SU-DHL-6 (cell line): Measurements from ENCODE around the gene SLX9.

Source experiments
- H2AFZ ChIP-seq: fragments of 200-600 bp; sonication (generic); 2 replicates; pipeline ENCODE4 v1.6.1; 2014; ENCODE audit warnings: low read depth, mild to moderate bottlenecking, moderate library complexity, mixed read lengths, antibody characterized with exemption, low read length; ENCODE audit not compliant: severe bottlenecking
- H3F3A ChIP-seq: fragments of 200-600 bp; shearing (Covaris generic); 2 replicates; pipeline ENCODE4 v1.6.0; 2016; ENCODE audit warnings: antibody characterized with exemption, mild to moderate bottlenecking; ENCODE audit not compliant: insufficient read depth
- H3K27ac ChIP-seq: fragments of 200-600 bp; sonication (generic); 2 replicates; pipeline ENCODE4 v1.5.1; 2016; ENCODE audit warnings: low read depth, mild to moderate bottlenecking, low read length, moderate library complexity, mixed read lengths
- H3K27me3 ChIP-seq: fragments of 200-600 bp; sonication (generic), shearing (Covaris generic); 2 replicates; pipeline ENCODE4 v1.6.0; 2014; ENCODE audit warnings: mild to moderate bottlenecking, low read length
- H3K36me3 ChIP-seq: fragments of 200-600 bp; sonication (generic); 2 replicates; pipeline ENCODE4 v1.6.1; 2014; ENCODE audit warnings: mild to moderate bottlenecking, low read length, mixed read lengths
- H3K4me2 ChIP-seq: fragments of 300-600, 200-600 bp; shearing (Covaris generic), sonication (generic); 2 replicates; pipeline ENCODE4 v1.6.0; 2014; ENCODE audit warnings: low read length, low read depth, mild to moderate bottlenecking; ENCODE audit not compliant: poor library complexity, severe bottlenecking
- H3K4me3 ChIP-seq: fragments of 200-600 bp; sonication (generic); 2 replicates; pipeline ENCODE4 v1.5.1; 2014; ENCODE audit warnings: antibody characterized with exemption, low read length, mild to moderate bottlenecking, mixed read lengths; ENCODE audit not compliant: insufficient read depth, poor library complexity, severe bottlenecking
- H3K79me2 ChIP-seq: fragments of 200-600 bp; sonication (generic); 2 replicates; pipeline ENCODE4 v1.6.1; 2014; ENCODE audit warnings: mild to moderate bottlenecking, low read length, moderate library complexity; ENCODE audit not compliant: insufficient read depth
- H3K9ac ChIP-seq: fragments of 200-600 bp; sonication (generic); 2 replicates; pipeline ENCODE4 v1.7.0; 2014; ENCODE audit warnings: mild to moderate bottlenecking, low read length
- H3K9me2 ChIP-seq: fragments of 200-600 bp; sonication (generic); replicated peaks from 2 replicates; pipeline ENCODE4 v1.6.1; 2014; ENCODE audit warnings: low read length; ENCODE audit not compliant: insufficient read depth
- H3K9me3 ChIP-seq: fragments of 200-600 bp; sonication (generic); 2 replicates; pipeline ENCODE4 v1.6.1; 2014; ENCODE audit warnings: low read length, mixed read lengths; ENCODE audit not compliant: insufficient read depth
- H4K20me1 ChIP-seq: fragments of 200-600 bp; sonication (generic); 2 replicates; pipeline ENCODE4 v1.6.1; 2014; ENCODE audit warnings: low read depth, mild to moderate bottlenecking, antibody characterized with exemption, low read length, moderate library complexity, mixed read lengths
- EZH2phosphoT487 ChIP-seq: fragments of 200-600 bp; sonication (generic), shearing (Covaris generic); conservative IDR thresholded peaks from 2 replicates; pipeline ENCODE4 v1.6.1; 2018; ENCODE audit warnings: mild to moderate bottlenecking, antibody characterized with exemption, low read length, moderate library complexity, mixed read lengths
- TF ChIP-seq, protein P1 (sequence below): fragments of 200-600 bp; sonication (generic); IDR thresholded peaks from one replicate; pipeline ENCODE4 v1.5.1; 2017; ENCODE audit warnings: antibody characterized with exemption, mild to moderate bottlenecking, low read length, moderate library complexity; ENCODE audit not compliant: insufficient read depth, poor library complexity, severe bottlenecking

Gene SLX9

DNA sequence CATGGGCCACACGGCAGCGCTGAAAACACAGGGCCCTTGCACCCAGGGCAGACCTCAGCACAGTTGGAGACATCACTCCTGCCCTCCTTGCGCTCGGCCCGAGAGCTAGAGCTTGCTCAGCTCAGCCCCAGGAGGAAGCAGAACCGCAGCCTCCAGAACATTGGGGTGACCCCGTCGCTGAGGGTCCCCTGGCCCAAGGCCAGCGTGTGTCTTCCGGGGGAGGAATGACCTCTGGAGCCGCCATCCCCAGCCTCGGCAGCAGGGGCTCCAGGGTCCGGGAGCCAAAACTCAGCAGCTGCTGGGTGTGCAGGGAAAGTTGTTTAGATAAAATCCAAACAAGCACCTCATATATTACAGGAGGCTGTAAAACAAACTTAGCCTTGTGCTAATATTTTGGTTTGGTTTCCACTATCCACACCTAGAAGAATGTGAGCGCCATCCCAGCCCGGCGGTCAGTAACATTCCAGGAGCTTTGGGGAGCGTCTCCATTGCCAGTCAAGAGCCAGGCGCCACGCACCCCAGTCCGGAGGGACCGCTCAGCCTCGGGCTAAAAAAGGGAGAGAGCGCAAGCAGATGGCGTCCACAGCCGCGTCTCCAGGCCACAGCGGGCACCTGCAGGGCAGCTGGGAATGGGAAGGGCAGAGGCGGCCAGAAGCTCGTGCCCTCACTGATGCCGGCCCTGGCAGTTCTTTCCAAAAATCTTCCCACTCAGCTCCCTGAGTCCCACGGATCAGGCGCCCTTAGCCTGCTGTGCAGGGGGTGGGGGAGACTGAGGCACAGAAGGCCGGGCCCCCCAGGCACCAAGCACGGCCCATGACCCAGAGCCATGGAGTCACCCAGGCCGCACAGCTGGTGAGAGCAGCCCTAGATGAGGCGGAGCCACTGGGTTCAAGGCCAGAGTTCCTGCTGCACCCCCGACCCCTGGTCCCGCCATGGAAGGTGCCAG is 52.0 kb downstream of the SLX9 start:
- Histone ChIP-seq H3K4me3 (no peak overlapping the region), H4K20me1 (no peaks in the 10 kb centered on the region), H3F3A (no peaks in the 10 kb centered on the region), H3K9me3 (no peaks in the 10 kb centered on the region), H3K4me2 (no peak overlapping the region), H3K27ac (no peak overlapping the region), H3K79me2 (no peaks in the 10 kb centered on the region), H3K27me3 (no peaks in the 10 kb centered on the region), H3K9ac (no peak overlapping the region), H3K9me2 (no peaks in the 10 kb centered on the region), H2AFZ (no peak overlapping the region), H3K36me3 (no peaks in the 10 kb centered on the region)
- TF ChIP-seq EZH2phosphoT487, result no peak
- TF ChIP-seq, protein P1, sequence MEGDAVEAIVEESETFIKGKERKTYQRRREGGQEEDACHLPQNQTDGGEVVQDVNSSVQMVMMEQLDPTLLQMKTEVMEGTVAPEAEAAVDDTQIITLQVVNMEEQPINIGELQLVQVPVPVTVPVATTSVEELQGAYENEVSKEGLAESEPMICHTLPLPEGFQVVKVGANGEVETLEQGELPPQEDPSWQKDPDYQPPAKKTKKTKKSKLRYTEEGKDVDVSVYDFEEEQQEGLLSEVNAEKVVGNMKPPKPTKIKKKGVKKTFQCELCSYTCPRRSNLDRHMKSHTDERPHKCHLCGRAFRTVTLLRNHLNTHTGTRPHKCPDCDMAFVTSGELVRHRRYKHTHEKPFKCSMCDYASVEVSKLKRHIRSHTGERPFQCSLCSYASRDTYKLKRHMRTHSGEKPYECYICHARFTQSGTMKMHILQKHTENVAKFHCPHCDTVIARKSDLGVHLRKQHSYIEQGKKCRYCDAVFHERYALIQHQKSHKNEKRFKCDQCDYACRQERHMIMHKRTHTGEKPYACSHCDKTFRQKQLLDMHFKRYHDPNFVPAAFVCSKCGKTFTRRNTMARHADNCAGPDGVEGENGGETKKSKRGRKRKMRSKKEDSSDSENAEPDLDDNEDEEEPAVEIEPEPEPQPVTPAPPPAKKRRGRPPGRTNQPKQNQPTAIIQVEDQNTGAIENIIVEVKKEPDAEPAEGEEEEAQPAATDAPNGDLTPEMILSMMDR, result no peak

DNA sequence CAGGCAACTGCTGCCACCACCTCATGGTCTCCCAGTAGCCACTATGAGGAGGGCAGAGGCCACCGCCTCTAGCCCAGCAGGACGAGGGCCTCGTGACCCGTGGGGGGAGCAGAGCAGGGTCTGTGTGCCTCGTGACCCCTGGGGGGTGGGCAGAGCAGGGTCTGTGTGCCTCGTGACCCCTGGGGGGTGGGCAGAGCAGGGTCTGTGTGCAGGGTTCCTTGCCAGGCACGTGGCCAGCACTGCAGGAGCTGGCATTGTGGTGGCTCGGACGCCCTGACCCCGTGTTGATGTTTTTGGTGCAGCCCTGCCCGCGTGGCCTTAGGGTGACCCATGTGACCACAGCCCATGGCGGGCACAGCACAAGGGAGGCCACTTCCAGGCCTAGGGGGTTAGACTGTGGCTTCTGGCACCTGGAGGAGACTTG is 52.8 kb downstream of the SLX9 start:
- no peaks in the 10 kb centered on the region for H3K79me2 ChIP-seq
- H3K27me3 ChIP-seq, result no peaks in the 10 kb centered on the region
- no peak overlapping the region for H3K27ac ChIP-seq
- no peak overlapping the region for H3K4me3 ChIP-seq
- no peaks in the 10 kb centered on the region for H3K36me3 ChIP-seq
- no peaks in the 10 kb centered on the region for H4K20me1 ChIP-seq
- no peaks in the 10 kb centered on the region for H3K9me2 ChIP-seq
- H3K9me3 ChIP-seq, result no peaks in the 10 kb centered on the region
- no peak overlapping the region for H3K9ac ChIP-seq
- no peak overlapping the region for H3K4me2 ChIP-seq
- no peaks in the 10 kb centered on the region for H3F3A ChIP-seq
- TF ChIP-seq EZH2phosphoT487, result no peak
- TF ChIP-seq, protein P1, result no peak
- H2AFZ ChIP-seq, result no peak overlapping the region

DNA sequence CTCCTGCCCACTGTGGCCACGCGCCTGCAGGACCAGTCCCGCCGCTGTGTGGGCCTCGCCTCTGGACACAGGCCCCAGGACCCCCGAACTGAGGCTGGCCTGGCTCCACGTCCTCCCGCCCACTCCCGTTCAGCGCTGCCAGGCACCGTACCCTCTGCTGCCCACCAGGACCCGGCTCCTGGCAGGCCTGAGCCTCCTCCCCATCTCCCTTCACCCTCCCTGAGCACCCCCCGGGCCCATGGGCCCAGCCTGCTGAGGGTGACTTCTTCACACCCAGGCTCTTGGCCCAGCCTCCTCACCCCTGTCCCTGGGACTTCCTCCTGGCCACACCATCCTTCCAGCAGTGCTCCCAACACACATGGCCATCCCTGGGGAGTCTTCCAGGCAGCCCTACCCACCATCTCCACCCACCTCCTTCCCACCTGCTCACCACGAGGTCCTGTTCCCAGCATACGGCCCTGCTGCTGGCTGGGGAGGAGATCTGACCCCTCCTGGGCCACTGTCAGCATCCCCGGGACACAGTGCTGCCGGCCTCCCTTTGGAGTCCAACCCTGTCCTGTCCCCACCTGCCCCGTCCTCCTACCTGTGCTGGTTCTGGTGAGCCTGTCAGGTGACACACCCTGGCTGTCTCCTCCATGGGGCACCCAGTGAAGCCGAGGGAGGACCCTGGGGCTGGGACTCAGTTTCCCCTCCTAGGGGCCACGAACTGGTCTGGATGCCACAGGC is 53.7 kb downstream of the SLX9 start:
- Histone ChIP-seq H3K27ac (no peak overlapping the region), H3K9me2 (no peaks in the 10 kb centered on the region), H3K27me3 (no peaks in the 10 kb centered on the region), H4K20me1 (no peaks in the 10 kb centered on the region), H2AFZ (no peak overlapping the region), H3K79me2 (no peaks in the 10 kb centered on the region), H3K9me3 (no peaks in the 10 kb centered on the region), H3K36me3 (no peaks in the 10 kb centered on the region), H3F3A (no peaks in the 10 kb centered on the region), H3K9ac (no peak overlapping the region), H3K4me2 (no peak overlapping the region), H3K4me3 (no peak overlapping the region)
- TF ChIP-seq, protein P1, result no peak
- TF ChIP-seq EZH2phosphoT487, result no peak
